DMS 273 (cell line): Measurements from ENCODE around the gene KIFAP3.
"Not testable (repeated sequence)": the region's sequence is repeated elsewhere in the genome, so short reads cannot be mapped to it uniquely, and the experiment has no call there.

ENCODE experiments used
- DNase-seq: peaks from one replicate; lab custom pipeline; 2025; ENCODE audit not compliant: unreplicated experiment; lab: John Stamatoyannopoulos, UW

The KIFAP3 gene

DNA sequence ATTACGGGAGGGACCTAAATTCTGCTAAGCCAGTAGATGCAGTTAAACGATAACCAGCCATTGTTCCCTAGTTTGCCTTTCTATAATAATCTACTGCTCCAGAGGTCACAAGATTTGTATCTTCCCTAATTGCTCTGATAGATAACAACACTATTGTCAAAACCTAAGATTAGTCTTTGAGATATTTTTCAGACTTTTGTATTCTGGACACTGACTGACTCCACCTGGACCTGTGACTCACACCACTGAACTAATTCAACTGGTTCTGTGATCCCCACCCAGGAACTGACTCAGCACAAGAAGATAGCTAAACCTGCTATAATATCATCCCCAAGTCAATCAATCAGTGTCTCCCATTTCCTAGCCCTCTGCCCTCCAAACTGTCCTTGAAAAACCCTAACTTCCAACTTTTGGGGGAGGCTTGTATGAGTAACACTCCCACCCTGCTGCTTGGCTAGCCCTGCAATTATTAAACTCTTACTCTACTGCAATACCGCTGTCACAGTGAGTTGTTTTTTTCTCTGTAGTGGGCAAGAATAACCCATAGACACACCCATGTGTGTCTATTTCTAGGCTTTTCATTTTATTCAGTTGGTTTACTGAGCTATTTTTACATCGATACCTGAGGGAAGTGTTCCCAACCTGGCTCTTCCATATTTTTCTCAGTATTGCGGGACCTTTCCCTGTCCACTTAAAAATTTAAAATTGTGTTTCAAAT lies 11.2 kb downstream of the KIFAP3 start:
- DNase-seq = no peak

DNA sequence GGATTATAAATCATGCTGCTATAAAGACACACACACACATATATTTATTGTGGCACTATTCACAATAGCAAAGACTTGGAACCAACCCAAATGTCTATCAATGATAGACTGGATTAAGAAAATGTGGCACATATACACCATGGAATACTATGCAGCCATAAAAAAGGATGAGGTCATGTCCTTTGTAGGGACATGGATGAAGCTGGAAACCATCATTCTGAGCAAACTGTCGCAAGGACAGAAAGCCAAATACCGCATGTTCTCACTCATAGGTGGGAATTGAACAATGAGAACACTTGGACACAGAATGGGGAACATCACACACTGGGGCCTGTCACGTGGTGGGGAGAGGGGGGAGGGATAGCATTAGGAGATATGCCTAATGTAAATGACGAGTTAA lies 12.8 kb downstream of the KIFAP3 start:
- not testable (repeated sequence) for DNase-seq

DNA sequence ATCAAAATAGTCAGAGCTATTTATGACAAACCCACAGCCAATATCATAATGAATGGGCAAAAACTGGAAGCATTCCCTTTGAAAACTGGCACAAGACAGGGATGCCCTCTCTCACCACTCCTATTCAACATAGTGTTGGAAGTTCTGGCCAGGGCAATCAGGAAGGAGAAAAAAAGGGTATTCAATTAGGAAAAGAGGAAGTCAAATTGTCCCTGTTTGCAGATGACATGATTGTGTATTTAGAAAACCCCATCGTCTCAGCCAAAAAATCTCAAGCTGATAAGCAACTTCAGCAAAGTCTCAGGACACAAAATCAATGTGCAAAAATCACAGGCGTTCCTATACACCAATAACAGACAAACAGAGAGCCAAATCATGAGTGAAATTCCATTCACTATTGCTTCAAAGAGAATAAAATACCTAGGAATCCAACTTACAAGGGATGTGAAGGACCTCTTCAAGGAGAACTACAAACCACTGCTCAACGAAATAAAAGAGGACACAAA lies 14.4 kb downstream of the KIFAP3 start:
- not testable (repeated sequence) for DNase-seq

DNA sequence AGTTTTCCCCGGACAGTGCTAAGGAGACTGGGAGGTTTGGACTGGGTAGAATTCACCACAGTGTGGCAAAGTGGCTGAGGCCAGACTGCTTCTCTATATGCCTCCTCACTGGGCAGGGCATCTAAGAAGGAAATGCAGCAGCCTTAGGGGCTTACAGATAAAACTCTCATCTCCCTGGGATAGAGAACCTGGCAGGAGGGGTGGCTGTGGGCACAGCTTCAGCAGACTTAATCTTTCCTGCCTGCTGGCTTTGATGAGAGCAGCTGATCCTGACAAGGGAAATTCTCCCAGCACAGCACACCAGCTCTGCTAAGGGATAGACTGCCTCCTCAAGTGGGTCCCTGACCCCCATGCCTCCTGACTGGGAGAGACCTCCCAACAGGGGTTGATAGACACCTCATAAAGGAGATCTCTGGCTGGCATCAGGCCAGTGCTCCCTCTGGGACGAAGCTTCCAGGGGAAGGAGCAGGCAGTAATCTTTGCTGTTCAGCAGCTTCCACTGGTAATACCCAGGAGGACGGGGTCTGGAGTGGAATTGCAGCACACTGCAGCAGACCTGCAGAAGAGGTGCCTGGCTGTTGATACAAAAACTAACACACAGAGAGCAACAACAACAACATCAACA lies 25.2 kb downstream of the KIFAP3 start:
- no peak for DNase-seq

DNA sequence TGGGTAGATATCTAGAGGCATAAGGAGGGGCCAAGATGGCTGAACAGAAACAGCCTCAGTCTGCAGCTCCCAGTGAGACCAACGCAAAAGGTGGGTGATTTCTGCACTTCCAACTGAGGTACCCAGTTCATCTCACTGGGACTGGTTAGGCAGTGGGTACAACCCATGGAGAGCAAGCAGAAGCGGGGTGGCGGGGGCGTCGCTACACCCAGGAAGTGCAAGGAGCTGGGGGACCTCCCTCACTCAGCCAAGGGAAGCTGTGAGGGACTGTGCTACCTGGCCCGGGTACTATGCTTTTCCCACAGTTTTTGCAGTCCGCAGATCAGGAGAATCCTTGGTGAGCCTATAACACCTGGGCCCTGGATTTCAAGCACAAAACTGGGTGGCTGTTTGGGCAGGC lies 26.0 kb downstream of the KIFAP3 start:
- no peak for DNase-seq

DNA sequence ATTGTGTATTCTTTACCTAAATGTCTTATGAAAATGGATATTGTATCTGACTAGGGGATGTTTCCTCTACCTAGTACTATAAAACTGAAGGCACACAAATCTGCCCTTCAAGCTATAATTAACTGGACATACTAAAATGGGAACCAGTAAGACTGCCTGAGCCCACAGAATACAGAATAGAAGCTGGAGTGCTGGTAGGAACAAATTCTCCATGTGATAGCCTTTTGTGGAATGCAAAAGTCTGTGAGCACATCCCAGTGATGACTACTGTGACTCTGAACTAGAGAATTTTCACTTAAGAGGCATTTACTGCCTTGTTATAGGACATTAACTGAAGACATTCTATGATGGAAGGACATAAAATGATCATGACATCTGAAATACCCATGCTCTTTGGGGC lies 30.3 kb downstream of the KIFAP3 start:
- DNase-seq = no peak

DNA sequence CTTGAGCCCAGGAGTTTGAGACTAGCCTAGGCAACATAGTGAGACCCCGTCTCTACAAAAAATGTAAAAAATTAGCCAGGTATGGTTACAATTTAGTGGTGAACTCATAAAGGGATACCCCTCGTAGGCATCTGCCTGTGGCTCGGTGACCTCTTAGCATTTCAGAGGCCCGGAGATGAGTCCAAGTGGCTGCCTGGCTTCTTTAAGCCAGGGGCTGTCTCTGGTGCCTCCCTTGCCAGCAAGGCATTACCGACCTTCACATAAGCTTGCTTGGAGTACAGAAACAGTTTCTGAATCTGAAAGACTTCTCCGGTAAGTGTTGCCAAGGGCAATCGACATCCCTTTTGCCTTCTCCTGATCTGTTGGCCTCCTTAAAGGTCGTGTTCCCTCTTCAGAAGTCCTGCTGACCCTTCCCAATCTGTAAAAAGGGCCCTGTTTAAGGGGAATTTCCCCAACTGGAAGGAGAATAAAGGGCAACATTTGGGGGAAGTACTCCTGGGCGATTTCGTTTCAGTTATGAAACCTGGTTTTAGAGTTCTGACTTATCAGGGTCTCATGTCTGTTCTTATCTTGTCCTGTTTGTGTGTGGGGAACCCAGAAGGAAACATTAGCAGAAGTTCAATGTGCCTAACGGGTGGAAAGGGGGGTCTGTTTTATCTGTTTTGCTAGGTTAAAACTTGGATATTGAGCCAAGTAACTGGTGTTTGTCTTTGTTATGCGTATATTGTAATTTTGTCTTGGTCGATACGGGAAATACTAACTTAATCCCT lies 32.9 kb downstream of the KIFAP3 start:
- DNase-seq = no peak

DNA sequence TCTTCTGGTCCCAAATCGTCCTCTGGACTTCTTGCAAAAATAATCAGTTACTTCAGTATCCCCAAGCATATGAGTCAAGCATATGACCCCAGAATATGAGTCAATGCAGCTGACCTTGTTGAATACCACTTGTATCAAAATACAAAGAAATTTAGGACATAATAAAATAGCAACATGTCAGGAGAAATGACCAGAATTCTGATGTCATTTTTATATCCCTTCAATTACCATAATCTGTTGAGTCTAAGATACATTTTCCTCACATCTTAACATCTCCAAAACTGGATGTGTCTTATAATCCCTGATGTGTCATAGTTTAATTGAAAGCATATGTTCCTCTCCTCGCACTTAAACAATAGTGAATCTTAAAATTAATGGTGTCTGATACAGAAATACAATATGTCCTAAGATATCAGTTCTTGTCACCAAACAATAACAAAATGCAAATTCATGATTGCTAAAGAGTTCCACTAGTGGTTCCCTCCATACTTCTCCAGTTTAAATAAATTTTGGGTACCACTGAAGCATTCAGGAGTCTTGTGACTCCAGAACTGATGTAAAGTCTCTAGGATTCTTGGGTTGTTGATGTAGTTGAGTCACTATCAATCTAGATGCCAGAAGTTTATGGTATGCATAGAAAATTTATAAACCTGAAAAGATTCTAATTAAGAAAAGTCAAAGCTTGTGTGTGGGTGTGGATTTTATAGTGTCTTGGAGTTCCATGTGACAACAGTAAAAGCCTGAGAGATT lies 41.8 kb downstream of the KIFAP3 start:
- no peak for DNase-seq

DNA sequence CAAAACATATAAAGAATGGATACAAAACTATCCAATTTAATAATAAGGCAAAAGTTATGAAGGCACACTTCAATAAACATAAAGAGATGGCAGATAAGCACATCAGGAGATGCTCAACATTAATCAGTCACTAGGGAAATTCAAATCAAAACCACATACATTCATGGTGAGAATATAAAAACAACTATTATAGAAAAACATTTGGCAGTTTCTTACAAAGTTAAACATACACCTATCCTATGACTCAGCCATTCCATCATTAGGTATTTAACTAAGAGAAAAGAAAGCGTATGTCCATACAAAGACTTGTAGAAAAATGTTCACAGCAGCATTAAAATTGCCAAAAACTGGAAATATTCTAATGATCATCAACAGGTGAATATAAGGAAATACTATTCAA lies 44.3 kb downstream of the KIFAP3 start:
- DNase-seq = no peak

DNA sequence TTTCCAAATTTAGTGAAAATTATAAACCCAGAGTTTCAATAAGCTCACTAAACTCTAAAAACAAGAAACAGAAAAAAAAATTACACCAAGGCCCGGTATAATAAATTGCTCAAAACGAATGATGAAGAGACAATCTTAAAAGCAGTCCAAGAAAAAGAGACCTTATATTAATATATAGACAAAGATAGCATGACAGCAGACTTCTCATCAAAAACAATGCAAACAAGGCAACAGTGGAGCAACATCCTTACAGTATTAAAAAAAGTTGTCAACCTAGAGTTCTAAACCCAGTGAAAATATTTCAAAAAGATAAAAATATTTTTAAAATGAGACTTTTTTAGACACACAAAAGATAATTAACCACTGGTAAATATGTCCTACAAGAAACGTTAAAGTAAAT lies 46.7 kb downstream of the KIFAP3 start:
- DNase-seq = no peak

DNA sequence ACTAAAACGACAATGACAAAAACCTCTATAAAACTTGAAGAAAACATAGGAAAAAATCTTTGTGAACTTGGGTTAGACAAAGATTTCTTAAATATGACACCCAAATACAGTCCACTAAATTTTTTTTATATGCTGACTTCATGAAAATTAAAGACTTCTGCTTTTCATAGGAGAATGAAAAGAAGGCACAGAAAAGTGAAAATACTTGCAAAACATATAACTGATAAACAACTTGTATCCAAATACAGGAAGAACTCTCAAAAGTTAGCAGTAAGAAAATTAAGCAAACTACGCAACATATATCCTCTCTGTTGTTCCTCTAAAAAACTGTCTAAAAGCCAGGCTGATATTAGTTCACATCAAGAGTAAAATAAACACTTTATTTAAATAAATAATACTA lies 53.6 kb downstream of the KIFAP3 start:
- DNase-seq = no peak

DNA sequence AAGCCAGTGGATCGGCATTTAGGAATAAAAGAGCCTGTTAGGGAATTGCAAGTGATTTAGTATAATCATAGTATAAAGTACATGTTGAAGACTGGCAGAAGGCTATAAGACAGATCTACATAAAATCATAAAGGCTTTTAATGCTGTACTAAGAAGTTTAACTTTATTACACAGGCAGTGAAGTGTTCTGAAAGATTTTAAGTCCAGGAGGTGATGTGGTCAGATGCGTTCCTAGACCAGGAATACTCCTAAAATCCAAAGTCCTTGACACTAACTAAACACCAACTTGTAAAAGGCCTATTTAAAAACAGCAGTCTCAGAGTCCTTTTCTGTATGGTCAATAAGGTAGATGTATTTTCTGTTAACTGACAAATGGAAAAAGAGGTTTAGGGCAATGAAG lies 57.0 kb downstream of the KIFAP3 start:
- no peak for DNase-seq

DNA sequence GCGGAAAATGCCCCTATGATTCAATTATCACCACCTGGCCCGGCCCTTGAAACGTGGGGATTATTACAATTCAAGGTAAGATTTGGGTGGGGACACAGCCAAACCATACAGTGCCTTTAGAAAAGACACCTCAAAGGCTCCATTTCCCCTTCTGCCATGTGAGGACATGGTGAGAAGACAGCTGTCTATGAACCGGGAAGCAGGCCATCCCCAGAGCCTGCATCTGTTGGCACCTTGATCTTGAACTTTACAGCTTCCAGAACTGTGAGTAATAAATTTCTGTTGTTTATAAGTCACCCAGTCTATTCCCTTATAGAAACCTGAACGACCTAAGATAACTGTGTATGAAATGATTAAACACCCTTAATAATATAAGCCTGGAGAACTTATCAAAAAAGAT lies 61.6 kb downstream of the KIFAP3 start:
- DNase-seq = no peak

DNA sequence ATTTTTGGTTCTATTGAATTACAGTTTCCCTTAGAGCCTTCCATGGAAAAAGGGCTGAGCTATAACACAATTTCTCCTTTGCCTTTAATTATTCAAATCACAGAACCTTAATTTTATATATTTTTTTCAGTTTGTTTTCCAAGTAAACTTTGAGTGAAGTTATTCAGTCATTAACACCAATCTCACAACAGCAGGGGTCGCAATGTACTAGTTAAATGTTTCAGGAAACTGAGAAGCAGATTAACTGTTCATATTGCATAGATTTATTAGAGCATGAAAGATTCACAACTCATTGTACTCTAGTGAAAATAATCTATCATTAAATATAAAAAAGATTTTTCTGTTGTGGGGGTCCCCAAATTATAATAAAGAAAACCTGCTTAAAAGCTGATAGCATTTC lies 64.1 kb downstream of the KIFAP3 start:
- peak; percentile 58 for DNase-seq

DNA sequence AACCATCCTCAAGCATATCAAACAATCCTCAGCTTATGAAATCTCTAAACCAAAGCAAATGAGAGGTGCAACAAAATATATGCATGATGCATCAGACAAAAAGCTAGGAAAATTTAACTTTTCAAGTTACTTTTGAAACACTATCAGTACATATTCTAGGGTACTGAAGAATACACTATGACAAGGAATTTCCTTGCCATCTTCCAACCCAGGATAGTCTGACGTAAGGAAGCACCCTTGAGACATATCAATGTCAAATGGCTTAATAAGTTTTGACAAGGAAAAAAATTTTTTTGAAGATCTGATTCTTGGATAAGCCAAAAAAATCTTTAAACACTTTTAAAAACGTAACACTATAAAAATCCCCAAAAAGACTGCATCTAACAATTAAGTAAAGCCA lies 64.9 kb downstream of the KIFAP3 start:
- DNase-seq = no peak

DNA sequence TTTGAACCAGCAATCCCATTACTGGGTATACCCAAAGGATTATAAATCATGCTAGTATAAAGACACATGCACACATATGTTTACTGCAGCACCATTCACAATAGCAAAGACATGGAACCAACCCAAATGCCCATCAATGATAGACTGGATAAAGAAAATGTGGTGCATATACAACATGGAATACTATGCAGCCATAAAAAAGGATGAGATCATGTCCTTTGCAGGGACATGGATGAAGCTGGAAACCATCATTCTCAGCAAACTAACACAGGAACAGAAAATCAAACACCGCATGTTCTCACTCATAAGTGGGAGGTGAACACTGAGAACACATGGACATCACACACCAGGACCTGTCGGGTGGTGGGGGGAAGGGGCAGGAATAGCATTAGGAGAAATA lies 65.8 kb downstream of the KIFAP3 start:
- DNase-seq = not testable (repeated sequence)

DNA sequence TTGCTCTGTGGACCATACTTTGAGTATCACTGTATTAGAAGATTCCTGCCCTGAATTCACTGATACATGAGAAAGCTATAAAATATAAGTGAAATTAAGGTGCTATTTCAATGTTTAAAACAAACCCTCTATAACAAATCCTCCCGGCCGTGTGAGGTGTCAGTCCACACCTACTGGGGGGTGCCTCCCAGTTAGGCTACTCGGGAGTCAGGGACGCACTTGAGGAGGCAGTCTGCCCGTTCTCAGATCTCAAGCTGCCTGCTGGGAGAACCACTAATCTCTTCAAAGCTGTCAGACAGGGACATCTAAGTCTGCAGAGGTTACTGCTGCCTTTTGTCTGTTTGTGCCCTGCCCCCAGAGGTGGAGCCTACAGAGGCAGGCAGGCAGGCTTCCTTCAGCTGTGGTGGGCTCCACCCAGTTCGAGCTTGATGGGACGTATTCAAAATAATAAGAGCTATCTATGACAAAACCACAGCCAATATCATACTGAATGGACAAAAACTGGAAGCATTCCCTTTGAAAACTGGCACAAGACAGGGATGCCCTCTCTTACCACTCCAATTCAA lies 71.1 kb downstream of the KIFAP3 start:
- DNase-seq = not testable (repeated sequence)

DNA sequence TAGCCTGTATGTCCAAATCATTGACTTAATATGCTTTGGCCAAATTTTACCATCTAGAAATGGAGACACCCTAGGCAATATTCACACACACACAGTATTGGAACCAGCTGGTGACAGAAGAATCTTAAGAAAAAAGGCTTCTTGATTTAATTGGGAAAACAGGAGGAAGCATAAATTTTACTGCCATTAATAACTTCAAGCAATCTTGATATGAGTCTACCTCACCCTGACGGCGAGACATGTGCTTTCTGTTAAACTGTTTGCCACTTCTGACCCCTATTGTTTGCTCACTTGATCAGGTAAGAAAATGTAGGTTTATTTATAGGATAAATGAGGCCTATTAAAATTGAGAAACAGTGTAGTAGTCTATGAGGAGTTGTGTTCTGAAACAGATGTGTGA lies 73.2 kb downstream of the KIFAP3 start:
- DNase-seq = no peak

DNA sequence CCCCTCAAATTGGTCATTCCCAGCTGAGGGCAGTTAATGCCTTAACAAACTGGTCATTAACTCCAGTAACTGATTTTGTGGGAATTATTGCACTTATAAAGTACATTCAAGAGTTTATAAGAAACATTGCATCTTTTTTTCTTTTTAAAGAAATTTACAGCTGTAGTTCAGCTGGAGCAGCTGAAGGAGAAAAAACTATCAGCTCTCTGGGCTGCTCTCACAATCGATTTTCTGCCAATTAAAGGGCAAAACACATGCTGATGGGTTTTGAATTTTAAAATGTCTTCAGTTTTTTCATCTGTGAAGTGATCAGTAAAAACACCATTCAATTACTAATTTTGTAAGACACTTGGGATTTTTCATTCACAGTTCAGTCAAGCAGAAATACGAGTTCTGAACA lies 74.7 kb downstream of the KIFAP3 start:
- no peak for DNase-seq

DNA sequence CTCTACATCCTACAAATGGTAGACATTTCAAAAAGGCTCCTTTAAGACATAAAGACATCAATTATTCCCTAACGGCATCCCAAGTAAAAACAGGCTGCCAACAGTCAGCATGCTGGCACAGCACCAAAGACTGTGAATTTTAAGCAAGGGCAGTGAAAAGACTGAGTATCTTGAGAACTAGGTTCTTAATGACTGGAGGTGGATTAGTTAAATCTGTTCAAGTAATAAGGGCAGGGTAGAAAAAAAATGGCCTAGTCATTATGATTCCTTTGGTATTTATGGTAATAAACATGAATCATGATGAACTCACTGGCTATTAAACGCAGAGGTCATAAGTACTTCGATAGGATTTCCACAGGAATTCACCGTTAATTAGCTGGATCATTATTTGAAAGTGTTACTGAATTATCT lies 75.2 kb downstream of the KIFAP3 start:
- peak; percentile 47 for DNase-seq

DNA sequence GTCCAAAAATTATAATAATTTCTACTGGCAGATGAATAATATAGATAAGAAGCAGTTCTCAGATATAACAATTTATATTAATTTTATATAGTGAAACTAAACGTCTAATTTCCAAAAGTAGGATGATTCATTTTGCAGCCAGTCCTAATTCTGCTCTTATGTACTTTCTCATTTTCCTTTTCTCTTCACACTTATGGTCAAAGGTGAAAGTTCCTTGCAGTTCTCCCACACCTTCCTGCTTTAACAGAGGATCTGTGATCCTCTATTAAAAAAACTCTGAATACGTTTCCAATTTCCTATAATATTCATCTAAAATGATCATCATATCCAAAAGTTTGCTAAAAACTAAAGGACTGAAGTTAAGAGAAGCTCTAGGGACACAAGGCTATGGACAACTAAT lies 78.5 kb downstream of the KIFAP3 start:
- DNase-seq = no peak
